GM21390 (cell line): ENCODE data around the gene CAB39L.
"Not testable (repeated sequence)": the region's sequence is repeated elsewhere in the genome, so short reads cannot be mapped to it uniquely, and the experiment has no call there.

Experiments used
- ATAC-seq: cut with Tn5 transposase; IDR thresholded peaks from one replicate; pipeline ENCODE4 v1.9.1; 2021; ENCODE audit not compliant: unreplicated experiment

The CAB39L gene

GRCh38 chr13:49294723-49295122 is 149.1 kb downstream of the CAB39L start:
- ATAC-seq, result not testable (repeated sequence)

GRCh38 chr13:49292742-49293486 is 150.9 kb downstream of the CAB39L start:
- ATAC-seq, result no peak

- no peak for ATAC-seq
Observed at GRCh38 chr13:49288458-49288857, 155.4 kb downstream of the CAB39L start.

- ATAC-seq, result no peak
Observed at GRCh38 chr13:49287995-49288394, 155.9 kb downstream of the CAB39L start.

GRCh38 chr13:49279885-49280284 is 164.0 kb downstream of the CAB39L start:
- no peak for ATAC-seq

- ATAC-seq, result no peak
Observed at GRCh38 chr13:49279112-49279511, 164.8 kb downstream of the CAB39L start.

GRCh38 chr13:49278211-49278610 is 165.7 kb downstream of the CAB39L start:
- ATAC-seq, result no peak

GRCh38 chr13:49272296-49272695 is 171.6 kb downstream of the CAB39L start:
- ATAC-seq, result no peak

- no peak for ATAC-seq
Observed at GRCh38 chr13:49271264-49271663, 172.6 kb downstream of the CAB39L start.

- ATAC-seq, result no peak
Observed at GRCh38 chr13:49265822-49266221, 178.0 kb downstream of the CAB39L start.

- ATAC-seq, result no peak
Observed at GRCh38 chr13:49262634-49263033, 181.2 kb downstream of the CAB39L start.

- no peak for ATAC-seq
Observed at GRCh38 chr13:49259586-49259985, 184.3 kb downstream of the CAB39L start.
